GM12878 (cell line): ENCODE data around the gene ARHGEF16. TPM values are rescaled to one million over a fixed set of nuclear protein-coding genes. Genes with fewer than 3 reads are reported as not detected.

Experiments
- ATAC-seq: fragments of 200-7000 bp; cut with Tn5 transposase; 3 replicates; pipeline ENCODE4 v1.9.1; 2020; ENCODE audit warnings: mild to moderate bottlenecking, moderate library complexity
- BruUV-seq: library from RNA; stranded (reverse); fragments of 400-500 nt; replicated peaks from 2 replicates; lab custom pipeline; 2021; lab: Mats Ljungman, UMichigan
- CTCF ChIA-PET: fragments of 300-600 bp; sonication (Branson Sonifier 250); formaldehyde crosslinking; extraction: SDS; loops from one replicate; lab custom pipeline; 2021; ENCODE audit warnings: inconsistent platforms; lab: Yijun Ruan, JAX
- POLR2A ChIA-PET: fragments of 350-600 bp; formaldehyde crosslinking; extraction: SDS; loops from one replicate; lab custom pipeline; 2021; ENCODE audit warnings: inconsistent platforms; lab: Charles Lee
- RAD21 ChIA-PET: fragments of 300-600 bp; sonication (Branson Sonifier 250); formaldehyde crosslinking; loops from one replicate; lab custom pipeline; 2023; ENCODE audit warnings: antibody characterized with exemption; ENCODE audit not compliant: unreplicated experiment; lab: Charles Lee
- SMC1A ChIA-PET: fragments of 300-600 bp; sonication (Branson Sonifier 250); formaldehyde crosslinking; loops from one replicate; lab custom pipeline; 2023; ENCODE audit not compliant: unreplicated experiment, uncharacterized antibody; lab: Charles Lee
- DNase-seq: peaks from one replicate; pipeline ENCODE4 v3.0.0-alpha.2; 2011; ENCODE audit warnings: low read depth, low spot score
- FAIRE-seq: peaks from 3 replicates; lab custom pipeline; 2011; peaks lifted over from hg19 to GRCh38; lab: Jason Lieb, UNC
- H2AFZ ChIP-seq: 2 replicates; pipeline ENCODE4 v1.6.0; 2011; ENCODE audit warnings: low read depth, low read length, control low read depth; ENCODE audit not compliant: control insufficient read depth
- H3K27ac ChIP-seq: 2 replicates; pipeline ENCODE4 v1.5.1; 2011; ENCODE audit warnings: control low read depth; ENCODE audit not compliant: control insufficient read depth, insufficient read depth
- H3K27me3 ChIP-seq, 2 experiments: replicated peaks in 1 of 2; 2 replicates each; pipeline versions ENCODE4 v1.6.0 to v1.6.1; 2011; ENCODE audit warnings: low read length in 1 of 2; ENCODE audit not compliant: control insufficient read depth in 2 of 2, insufficient read depth in 2 of 2
- H3K36me3 ChIP-seq, 2 experiments: 2 replicates each; pipeline ENCODE4 v1.5.1; 2011; ENCODE audit warnings: low read length in 1 of 2; ENCODE audit not compliant: control insufficient read depth in 2 of 2, insufficient read depth in 2 of 2
- H3K4me1 ChIP-seq: 2 replicates; pipeline ENCODE4 v1.6.1; 2011; ENCODE audit warnings: mild to moderate bottlenecking, low read length, moderate library complexity, mixed read lengths; ENCODE audit not compliant: control insufficient read depth, insufficient read depth
- H3K4me2 ChIP-seq: 2 replicates; pipeline ENCODE4 v1.6.0; 2011; ENCODE audit warnings: control low read depth; ENCODE audit not compliant: control insufficient read depth, insufficient read depth
- H3K4me3 ChIP-seq: fragments of 200-600 bp; sonication (generic); 2 replicates; pipeline ENCODE4 v1.5.1; 2016
- H3K79me2 ChIP-seq: 2 replicates; pipeline ENCODE4 v1.6.0; 2011; ENCODE audit warnings: low read length; ENCODE audit not compliant: control insufficient read depth, insufficient read depth
- H3K9ac ChIP-seq: 2 replicates; pipeline ENCODE4 v1.8.0; 2011; ENCODE audit warnings: low read length, control low read depth, mixed read lengths; ENCODE audit not compliant: control insufficient read depth, insufficient read depth
- H3K9me3 ChIP-seq: replicated peaks from 3 replicates; pipeline ENCODE4 v1.5.1; 2011; ENCODE audit warnings: mild to moderate bottlenecking, low read length; ENCODE audit not compliant: control insufficient read depth, insufficient read depth
- H4K20me1 ChIP-seq: 2 replicates; pipeline ENCODE4 v1.6.0; 2011; ENCODE audit not compliant: control insufficient read depth, insufficient read depth
- CTCF ChIP-seq, 3 experiments: IDR thresholded peaks in 2 of 3; conservative IDR thresholded peaks in 1 of 3; 2 replicates each; pipeline ENCODE4 v1.5.1; 2011; ENCODE audit warnings: low read depth in 3 of 3, low read length in 3 of 3, mild to moderate bottlenecking in 3 of 3, control low read depth in 2 of 3, moderate library complexity in 2 of 3, inconsistent platforms in 1 of 3, mixed read lengths in 1 of 3; ENCODE audit not compliant: control insufficient read depth in 2 of 3, insufficient read depth in 1 of 3; ENCODE audit errors: extremely low read depth in 1 of 3
- IRF4 ChIP-seq: IDR thresholded peaks from 2 replicates; pipeline ENCODE4 v1.6.1; 2011; ENCODE audit warnings: low read depth, low read length
- NR2F1 ChIP-seq: fragments of 450-650 bp; conservative IDR thresholded peaks from 2 replicates; pipeline ENCODE4 v1.6.1; 2017; ENCODE audit warnings: mild to moderate bottlenecking
- PBX3 ChIP-seq: IDR thresholded peaks from 2 replicates; pipeline ENCODE4 v1.6.1; 2011; ENCODE audit warnings: mild to moderate bottlenecking, low read depth, low read length, moderate library complexity; ENCODE audit not compliant: insufficient replicate concordance
- RAD21 ChIP-seq: IDR thresholded peaks from 2 replicates; pipeline ENCODE4 v1.6.1; 2011; ENCODE audit warnings: mild to moderate bottlenecking, low read depth, low read length, moderate library complexity; ENCODE audit not compliant: insufficient read depth
- SMC3 ChIP-seq: IDR thresholded peaks from 2 replicates; pipeline ENCODE4 v1.6.1; 2011; ENCODE audit warnings: low read length, improper control_type of control experiment, borderline replicate concordance
- WGBS: methylation state at CpG from one replicate; pipeline ENCODE4 v1.1.6; 2016; ENCODE audit warnings: low lambda C conversion rate; ENCODE audit not compliant: insufficient replicate concordance, insufficient coverage; ENCODE audit errors: missing lambda C conversion rate; 5-methylcytosine and 5-hydroxymethylcytosine counted together
- in situ Hi-C: fragments of 300-500 bp; cut with MboI; formaldehyde crosslinking; loops from 9 replicates; pipeline ENCODE4 v1.14.3; 2018; ENCODE audit warnings: mixed read lengths
- intact Hi-C: fragments of 100-400 bp; cut with micrococcal nuclease; formaldehyde crosslinking; loops from one replicate; pipeline ENCODE4 v1.14.2; 2022; ENCODE audit not compliant: unreplicated experiment
- polyA plus RNA-seq, 11 experiments: library from polyadenylated mRNA; depleted of rRNA in 4 of 11; unstranded in 6 of 11; stranded (reverse) in 5 of 11; fragments of >200 nt; fragmentation: Nextera tagmentation in 4 of 11; fragmentation: Illumina TruSeq in 1 of 11; extraction: Ambion mirVana in 4 of 11; extraction: Trizol in 1 of 11; gene quantifications; 1 replicate in 1 of 11; 2 replicates in 10 of 11; pipeline versions ENCODE4 v1.2.1 to v1.2.3, GENCODE V29; 2011 to 2016; ENCODE audit warnings: inconsistent platforms in 2 of 11, missing spikeins in 2 of 11, low read depth in 1 of 11
- total RNA-seq, 4 experiments: library from RNA; depleted of rRNA in 3 of 4; stranded (reverse); fragments of >200 nt in 3 of 4; fragmentation: Illumina TruSeq in 1 of 4; extraction: Trizol in 1 of 4; gene quantifications; 2 replicates each; pipeline versions ENCODE4 v1.2.1 to v1.2.3, GENCODE V29; 2013 to 2021

The ARHGEF16 gene
- total and polyA plus RNA-seq, 10 of the 15 experiments (the other 5 are each of a cell fraction or from before 2014, with no cell fraction given) = not detected

GRCh38 chr1:3453203-3453761, 1.2 kb upstream of the ARHGEF16 start:
- 35% methylated on average over 18 of the region's 18 CpGs for WGBS
- TF ChIP-seq RAD21 = peak; percentile 82
- TF ChIP-seq SMC3 = peak; percentile 48
- TF ChIP-seq PBX3 = no peak
- TF ChIP-seq IRF4 = no peak
- 0 out of 2 replicates have a peak, but pooled peaks have one; percentile 43 for TF ChIP-seq NR2F1
- TF ChIP-seq CTCF (IDR thresholded peaks at IDR 0.05 in 2 of 3, conservative IDR thresholded peaks at IDR 0.05 in 1 of 3; ENCODE audit: control insufficient read depth in 2 of 3, extremely low read depth in 1 of 3, insufficient read depth in 1 of 3, low read depth in 3 of 3, low read length in 3 of 3) = peak; percentile 83 to 95 (median 94)
- H2AFZ ChIP-seq = no peak overlapping the region
- H3K9ac ChIP-seq = no peak overlapping the region
- ChIA-PET RAD21 (interaction anchor here (0.7 to 1.1 kb wide), 3 partner anchors 12 to 167 kb away, joined by 3 to 4 read pairs (median 4); no protein-coding TSS in a partner anchor), SMC1A (interaction anchor here (1.4 kb wide), 1 partner anchor 32 kb away, joined by 7 read pairs; no protein-coding TSS in a partner anchor), POLR2A (no interaction called here), CTCF (interaction anchor here (0.6 to 2.5 kb wide), 10 partner anchors 8 to 271 kb away, joined by 3 to 23 read pairs (median 5); no protein-coding TSS in a partner anchor)
- DNase-seq (peak; percentile 1), ATAC-seq (peak; percentile 96), FAIRE-seq (no peak)
- no peaks in the 10 kb centered on the region for H3K79me2 ChIP-seq
- no peaks in the 10 kb centered on the region for H3K36me3 ChIP-seq
- no peaks in the 10 kb centered on the region for H3K9me3 ChIP-seq
- BruUV-seq = no TSS peak
- H3K4me1 ChIP-seq = no peaks in the 10 kb centered on the region
- in situ Hi-C loops = loop anchor here (5.0 kb wide), 1 partner anchor 164 kb away; no protein-coding TSS in a partner anchor
- H4K20me1 ChIP-seq = no peaks in the 10 kb centered on the region
- no peak overlapping the region for H3K27ac ChIP-seq
- H3K4me3 ChIP-seq = no peak overlapping the region
- no peak overlapping the region for H3K4me2 ChIP-seq
- no peaks in the 10 kb centered on the region for H3K27me3 ChIP-seq
- intact Hi-C loops = loop anchor here (1.0 kb wide), 2 partner anchors 31 to 166 kb away; no protein-coding TSS in a partner anchor
